Large intestine (tissue), 3 donors: Measurements from ENCODE around the gene MYOF. TPM values are rescaled to one million over a fixed set of nuclear protein-coding genes. Genes with fewer than 3 reads are reported as not detected.
A peak's percentile ranks its signal among the peaks of the same experiment; 100 is the strongest.
"Not testable (repeated sequence)": the region's sequence is repeated elsewhere in the genome, so short reads cannot be mapped to it uniquely, and the experiment has no call there.

Experiments used
- DNase-seq, 2 donors: peaks; one replicate each; pipeline versions ENCODE4 v3.0.0 to v3.0.0-alpha.2; 2013
- H3K27ac ChIP-seq: one replicate; pipeline ENCODE4 v1.5.1; 2013; ENCODE audit warnings: low read length
- H3K27me3 ChIP-seq: 2 replicates; pipeline ENCODE4 v1.6.1; 2013; ENCODE audit warnings: low read length; ENCODE audit not compliant: control insufficient read depth, insufficient read depth
- H3K36me3 ChIP-seq: 2 replicates; pipeline ENCODE4 v1.6.1; 2013; ENCODE audit warnings: low read length; ENCODE audit not compliant: control insufficient read depth, insufficient read depth
- H3K4me1 ChIP-seq: one replicate; pipeline ENCODE4 v1.6.1; 2013; ENCODE audit warnings: low read length; ENCODE audit not compliant: control insufficient read depth, insufficient read depth
- H3K4me3 ChIP-seq: one replicate; pipeline ENCODE4 v1.5.1; 2013; ENCODE audit warnings: low read length
- H3K9me3 ChIP-seq: one replicate; pipeline ENCODE4 v1.6.1; 2013; ENCODE audit warnings: mild to moderate bottlenecking, low read depth, low read length, moderate library complexity; ENCODE audit not compliant: control insufficient read depth
- WGBS: methylation state at CpG from one replicate; pipeline ENCODE4 v1.1.5; 2013; ENCODE audit warnings: low lambda C conversion rate; ENCODE audit not compliant: insufficient coverage; 5-methylcytosine and 5-hydroxymethylcytosine counted together
- polyA plus RNA-seq: library from polyadenylated mRNA; unstranded; fragments of 120-200 nt; gene quantifications from one replicate; pipeline ENCODE4 v1.2.1, GENCODE V29; 2013

MYOF gene
- polyA plus RNA-seq, 1 donor: 31.6 TPM

DNA sequence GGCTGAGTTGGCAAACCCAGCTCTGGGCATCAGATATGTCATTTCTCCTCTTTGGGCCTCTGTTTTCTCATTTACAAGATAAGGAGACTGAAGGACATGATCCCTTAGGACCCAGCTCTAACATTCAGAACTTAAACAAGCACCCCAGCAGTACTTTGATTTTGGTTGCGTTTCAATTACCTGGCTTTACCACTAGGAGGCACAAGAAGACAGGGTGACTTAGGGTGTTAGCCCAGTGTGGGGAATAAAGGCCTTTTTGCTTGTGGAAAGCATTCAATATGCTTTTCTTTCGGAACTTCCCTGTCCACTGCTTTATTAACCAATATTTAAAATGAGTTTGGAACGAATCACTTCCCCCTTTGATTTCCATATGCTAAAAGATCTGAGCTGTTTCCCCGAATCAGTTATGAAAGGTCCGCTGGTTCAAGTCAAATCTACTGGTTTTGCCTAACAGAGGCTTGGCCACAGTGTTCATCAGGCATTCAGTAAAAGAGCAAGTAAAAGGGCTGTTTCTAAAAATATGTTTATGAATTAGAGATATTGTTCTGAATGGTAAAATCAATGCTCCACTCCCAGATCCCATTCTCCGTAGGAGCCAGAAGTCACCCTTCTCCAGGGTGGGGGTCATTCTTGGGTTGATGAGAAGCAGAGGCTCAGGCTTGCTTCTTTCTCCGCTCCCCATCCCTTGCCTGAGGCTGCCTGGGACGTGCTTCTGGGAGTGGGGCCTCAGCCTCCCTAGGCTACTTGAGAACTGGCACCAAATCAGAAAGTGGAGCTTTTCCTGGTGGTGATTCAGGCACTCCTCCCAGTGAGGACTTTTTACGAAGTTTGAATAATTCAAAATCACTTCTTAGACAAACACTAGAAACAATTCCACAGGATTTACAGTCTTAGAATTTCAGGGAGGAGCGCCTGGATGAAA lies 105.5 kb downstream of the MYOF start:
- Histone ChIP-seq H3K36me3 (peaks cover 35% of the 10 kb centered on the region), H3K9me3 (no peaks in the 10 kb centered on the region), H3K4me3 (no peak overlapping the region), H3K27ac (peak overlapping the region; percentile 52), H3K27me3 (no peaks in the 10 kb centered on the region), H3K4me1 (no peaks in the 10 kb centered on the region)
- WGBS: no CpG with 5 or more reads among the region's 10 CpGs
- DNase-seq: peak; percentile 76 to 80

DNA sequence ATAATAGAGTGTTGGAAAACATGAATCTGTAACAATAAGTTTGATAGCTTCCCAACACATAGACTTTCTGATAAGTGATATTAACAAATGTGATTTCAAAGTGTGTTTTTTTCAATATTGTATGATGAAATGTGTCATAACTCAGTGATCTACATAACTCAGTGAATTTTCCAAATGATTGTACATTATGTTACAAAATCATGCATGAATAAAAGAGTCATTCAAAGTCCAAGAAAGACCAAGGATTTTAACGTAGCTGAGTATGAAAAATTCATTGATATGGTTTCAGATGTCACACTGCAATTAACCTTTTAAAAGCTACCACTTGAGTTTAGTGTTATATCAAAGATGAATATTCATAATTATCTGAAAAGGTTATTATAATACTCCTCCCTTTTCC lies 111.2 kb downstream of the MYOF start:
- Histone ChIP-seq H3K9me3 (no peaks in the 10 kb centered on the region), H3K4me1 (no peaks in the 10 kb centered on the region), H3K36me3 (peaks cover 34% of the 10 kb centered on the region), H3K4me3 (no peak overlapping the region), H3K27me3 (no peaks in the 10 kb centered on the region), H3K27ac (no peak overlapping the region)
- WGBS: no CpG with 5 or more reads among the region's 1 CpG
- DNase-seq: no peak

DNA sequence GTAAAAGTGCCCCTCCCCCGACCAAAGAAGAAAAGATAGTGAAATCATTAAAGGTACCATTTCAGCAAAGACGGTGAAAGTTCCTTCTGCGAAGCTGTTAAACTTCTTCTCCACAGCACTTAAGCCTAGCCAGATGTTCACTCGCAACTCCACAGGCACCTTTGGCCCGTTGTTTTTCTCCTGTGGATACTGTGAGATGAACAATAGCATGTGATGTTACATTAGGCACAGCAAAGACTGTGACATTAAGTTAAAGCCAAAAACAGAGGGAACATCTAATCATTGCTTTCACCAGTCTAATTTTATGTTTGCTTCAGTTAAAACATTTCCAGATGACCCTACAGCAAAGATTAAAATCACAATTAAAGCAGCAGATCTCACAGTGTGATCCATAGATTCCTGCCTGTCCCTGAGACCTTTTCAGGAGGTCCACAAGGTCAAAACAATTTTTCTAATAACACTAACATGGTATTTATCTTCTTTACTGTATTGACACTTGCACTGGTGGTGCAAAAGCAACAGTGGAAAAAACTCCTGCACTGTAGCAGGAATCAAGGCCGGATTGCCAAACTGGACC lies 112.5 kb downstream of the MYOF start:
- H3K4me1 ChIP-seq: no peaks in the 10 kb centered on the region
- 100% methylated on average over 2 of the region's 6 CpGs for WGBS
- DNase-seq: no peak
- H3K36me3 ChIP-seq: peaks cover 41% of the 10 kb centered on the region
- no peaks in the 10 kb centered on the region for H3K9me3 ChIP-seq
- no peak overlapping the region for H3K27ac ChIP-seq
- H3K27me3 ChIP-seq: no peaks in the 10 kb centered on the region
- H3K4me3 ChIP-seq: no peak overlapping the region

DNA sequence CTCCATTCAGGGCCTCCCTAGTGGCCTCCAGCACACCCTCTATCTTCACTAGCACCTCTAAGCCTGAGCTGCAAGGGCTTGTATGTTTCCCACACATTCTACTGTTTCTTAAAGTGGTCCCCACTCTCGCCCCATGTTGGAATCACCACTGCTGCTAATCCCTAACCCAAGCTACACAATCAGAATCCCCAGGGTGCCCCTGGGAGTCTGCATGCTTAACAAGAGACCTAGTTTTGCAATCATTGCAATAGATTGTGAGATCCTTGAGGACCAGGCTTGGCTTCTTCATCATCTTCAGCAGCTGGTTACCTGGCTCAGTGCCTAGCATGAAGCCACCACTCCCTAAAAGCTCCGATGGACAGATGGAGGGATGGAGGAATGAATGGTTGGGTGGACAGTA lies 113.9 kb downstream of the MYOF start:
- WGBS: no CpG with 5 or more reads among the region's 2 CpGs
- H3K27me3 ChIP-seq: no peaks in the 10 kb centered on the region
- H3K9me3 ChIP-seq: no peaks in the 10 kb centered on the region
- DNase-seq: no peak
- no peak overlapping the region for H3K4me3 ChIP-seq
- no peaks in the 10 kb centered on the region for H3K4me1 ChIP-seq
- H3K36me3 ChIP-seq: peaks cover 37% of the 10 kb centered on the region
- H3K27ac ChIP-seq: no peak overlapping the region

DNA sequence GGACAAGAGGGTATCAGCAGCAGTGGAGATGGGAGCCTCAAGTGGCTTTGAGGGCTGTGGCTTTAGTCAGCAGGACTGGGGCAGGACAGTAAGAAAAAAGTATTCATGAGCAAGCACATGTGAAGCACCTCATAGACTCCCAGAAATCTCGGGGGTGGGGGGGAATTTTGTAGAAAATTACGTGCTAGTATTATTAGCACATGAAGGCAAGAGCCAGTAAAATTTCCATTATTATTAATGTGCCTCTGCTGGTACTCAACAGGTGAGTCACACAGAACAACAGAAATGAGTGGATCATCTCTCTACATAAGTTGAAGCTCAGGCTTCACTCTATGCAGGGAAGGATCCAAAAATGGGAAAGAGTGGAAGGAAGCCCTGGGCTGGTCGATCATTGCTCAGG lies 114.5 kb downstream of the MYOF start:
- Histone ChIP-seq H3K4me1 (no peaks in the 10 kb centered on the region), H3K4me3 (no peak overlapping the region), H3K36me3 (peaks cover 31% of the 10 kb centered on the region), H3K27ac (no peak overlapping the region), H3K9me3 (no peaks in the 10 kb centered on the region), H3K27me3 (no peaks in the 10 kb centered on the region)
- no CpG with 5 or more reads among the region's 3 CpGs for WGBS
- no peak for DNase-seq

DNA sequence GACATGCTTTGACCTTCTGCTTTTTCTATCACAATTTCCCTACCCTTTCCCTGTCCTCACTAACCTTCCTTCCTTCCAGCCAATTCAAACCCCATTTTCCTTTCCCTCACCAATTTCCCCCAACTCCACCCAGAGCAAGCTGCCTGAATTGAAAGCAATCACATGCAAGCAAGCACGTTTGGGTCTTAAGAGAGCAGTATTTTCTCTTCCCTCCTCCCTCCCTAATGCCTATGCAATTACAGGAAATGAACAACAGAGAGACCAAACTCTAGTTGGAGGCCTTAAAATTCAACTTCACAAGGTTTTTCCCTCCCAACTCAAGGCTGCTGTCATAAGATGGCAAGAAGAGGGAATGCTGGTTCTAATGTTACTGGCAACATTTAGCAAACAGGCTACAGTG lies 117.2 kb downstream of the MYOF start:
- Histone ChIP-seq H3K9me3 (no peaks in the 10 kb centered on the region), H3K4me3 (no peak overlapping the region), H3K36me3 (peaks cover 37% of the 10 kb centered on the region), H3K4me1 (no peaks in the 10 kb centered on the region), H3K27ac (no peak overlapping the region), H3K27me3 (no peaks in the 10 kb centered on the region)
- no peak for DNase-seq
- WGBS: no CpG with 5 or more reads among the region's 1 CpG

DNA sequence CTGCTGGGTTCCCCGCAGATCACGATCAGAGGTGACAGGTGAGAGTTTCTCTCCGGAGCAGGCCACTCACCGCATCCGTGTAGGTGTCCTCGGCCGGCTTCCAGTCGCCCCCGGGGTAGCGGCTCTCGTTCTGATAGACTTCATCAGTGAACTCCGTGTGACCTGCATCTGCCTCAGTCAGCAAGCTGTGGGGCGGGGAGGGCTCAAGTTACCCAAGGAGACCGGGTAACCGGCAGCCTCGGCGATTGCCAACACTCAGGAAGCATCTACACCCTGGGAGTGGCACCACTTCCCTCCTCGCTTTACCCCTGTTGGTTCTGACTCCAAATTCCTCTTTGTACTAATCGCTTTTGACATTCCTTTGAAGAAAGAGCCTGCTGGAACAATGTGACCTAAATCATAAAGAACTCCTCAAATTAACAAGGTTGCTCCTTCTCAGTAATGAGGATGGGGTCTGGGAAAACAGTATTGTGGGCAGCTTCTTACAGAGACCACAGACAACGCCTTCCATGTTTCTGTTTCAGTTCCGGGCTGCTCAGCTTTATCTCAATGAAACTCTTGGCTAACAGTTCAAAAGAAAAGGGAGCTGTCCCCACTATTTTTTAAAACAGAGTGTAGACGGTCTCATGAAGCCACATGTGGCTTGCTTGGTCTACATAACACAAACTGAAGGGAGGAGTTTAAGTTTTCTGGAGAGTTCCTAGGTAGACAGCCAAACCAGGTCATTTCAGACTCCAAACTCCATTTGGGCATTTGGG lies 118.1 kb downstream of the MYOF start:
- no peak overlapping the region for H3K4me3 ChIP-seq
- H3K9me3 ChIP-seq: no peaks in the 10 kb centered on the region
- DNase-seq: no peak
- 100% methylated on average over 2 of the region's 22 CpGs for WGBS
- peaks cover 42% of the 10 kb centered on the region for H3K36me3 ChIP-seq
- no peaks in the 10 kb centered on the region for H3K4me1 ChIP-seq
- H3K27me3 ChIP-seq: no peaks in the 10 kb centered on the region
- no peak overlapping the region for H3K27ac ChIP-seq

DNA sequence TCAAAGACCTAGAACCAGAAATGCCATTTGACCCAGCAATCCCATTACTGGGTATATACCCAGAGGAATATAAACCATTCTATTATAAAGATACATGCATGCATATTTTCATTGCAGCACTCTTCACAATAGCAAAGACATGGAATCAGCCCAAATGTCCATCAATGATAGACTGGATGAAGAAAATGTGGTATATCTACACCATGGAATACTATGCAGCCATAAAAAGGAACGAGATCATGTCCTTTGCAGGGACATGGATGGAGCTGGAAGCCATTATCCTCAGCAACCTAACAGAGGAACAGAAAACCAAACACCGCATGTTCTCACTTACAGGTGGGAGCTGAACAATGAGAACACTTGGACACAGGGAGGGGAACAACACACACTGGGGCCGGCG lies 123.7 kb downstream of the MYOF start:
- H3K4me3 ChIP-seq, H3K4me1 ChIP-seq, H3K9me3 ChIP-seq, H3K27me3 ChIP-seq, DNase-seq, H3K27ac ChIP-seq: not testable (repeated sequence)
- no CpG with 5 or more reads among the region's 4 CpGs for WGBS
- H3K36me3 ChIP-seq: peaks cover 42% of the 10 kb centered on the region

DNA sequence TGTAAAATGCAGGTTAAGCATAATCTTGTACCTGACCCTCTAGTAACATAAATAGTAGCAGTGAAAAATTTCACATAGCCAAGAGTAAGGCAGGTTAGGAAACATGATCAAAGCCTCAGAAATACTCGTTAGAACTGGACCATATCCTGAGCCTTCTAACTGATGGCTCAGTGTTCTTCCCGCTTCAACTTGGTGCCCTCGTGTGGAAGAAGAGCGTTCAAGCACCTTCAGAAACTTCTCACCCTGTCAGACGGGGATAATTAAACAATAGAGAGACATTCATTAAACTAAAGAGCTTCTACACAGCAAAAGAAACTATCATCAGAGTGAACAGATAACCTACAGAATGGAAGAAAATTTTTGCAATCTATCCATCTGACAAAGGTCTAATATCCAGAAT lies 124.5 kb downstream of the MYOF start:
- DNase-seq: peak in 1 of 2 donors; percentile 29
- no CpG with 5 or more reads among the region's 5 CpGs for WGBS

DNA sequence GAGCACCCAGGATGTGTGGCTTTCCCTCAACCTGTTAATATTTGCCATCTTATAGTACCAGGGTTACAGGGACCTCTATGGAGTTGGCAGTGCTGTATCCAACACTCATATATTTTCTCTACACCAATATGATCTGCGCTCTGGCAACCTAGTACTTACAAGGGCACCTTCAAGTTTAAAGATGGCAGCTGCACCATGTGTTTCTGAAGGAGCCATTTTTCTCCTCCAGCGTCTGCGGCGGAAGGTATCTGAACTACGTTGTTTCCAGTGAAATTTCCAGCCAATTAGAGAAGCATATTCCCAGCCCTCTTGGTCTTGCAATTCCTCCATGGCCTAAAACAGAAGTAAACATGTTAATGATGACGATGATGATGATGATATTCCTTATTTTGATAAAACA lies 125.6 kb downstream of the MYOF start:
- Histone ChIP-seq H3K4me3 (no peak overlapping the region), H3K4me1 (no peaks in the 10 kb centered on the region), H3K36me3 (peaks cover 49% of the 10 kb centered on the region), H3K27ac (no peak overlapping the region), H3K9me3 (no peaks in the 10 kb centered on the region), H3K27me3 (no peaks in the 10 kb centered on the region)
- no CpG with 5 or more reads among the region's 6 CpGs for WGBS
- DNase-seq: no peak

More for the DNA sequence above, 124.5 kb downstream of the MYOF start:
- Histone ChIP-seq H3K4me3 (no peak overlapping the region), H3K36me3 (peaks cover 45% of the 10 kb centered on the region), H3K4me1 (no peaks in the 10 kb centered on the region), H3K27ac (no peak overlapping the region), H3K9me3 (no peaks in the 10 kb centered on the region), H3K27me3 (no peaks in the 10 kb centered on the region)
